Adrenal gland (tissue), 12 donors: ENCODE results near the gene MRPL36. TPM values are rescaled to one million over a fixed set of nuclear protein-coding genes. Genes with fewer than 3 reads are reported as not detected.

Experiments
- DNase-seq, 7 donors: peaks; one replicate each; pipeline ENCODE4 v3.0.0-alpha.2; 2019 to 2020
- H3K27ac ChIP-seq, 5 donors: fragments of 200-600 bp; sonication (generic) in 4 of 5; 1 replicate in 3 of 5; 2 replicates in 2 of 5; pipeline versions ENCODE4 v1.5.1 to v1.8.0; 2016 to 2020; ENCODE audit warnings: mild to moderate bottlenecking in 1 of 5
- H3K27me3 ChIP-seq: fragments of 200-600 bp; 2 replicates; pipeline ENCODE4 v1.8.0; 2021
- H3K36me3 ChIP-seq, 2 donors: fragments of 200-600 bp; replicated peaks in 1 of 2; 1 replicate in 1 of 2; 2 replicates in 1 of 2; pipeline versions ENCODE4 v1.5.1 to v1.8.0; 2018 to 2022
- H3K4me1 ChIP-seq, 2 donors: fragments of 200-600 bp; replicated peaks in 1 of 2; 1 replicate in 1 of 2; 2 replicates in 1 of 2; pipeline versions ENCODE4 v1.5.1 to v1.8.0; 2018 to 2021
- H3K4me3 ChIP-seq, 4 donors: fragments of 200-600 bp; sonication (generic) in 3 of 4; one replicate each; pipeline ENCODE4 v1.5.1; 2016 to 2018
- H3K9me3 ChIP-seq, 3 donors: fragments of 200-600 bp; sonication (generic) in 1 of 3; replicated peaks in 1 of 3; 1 replicate in 2 of 3; 2 replicates in 1 of 3; pipeline versions ENCODE4 v1.5.1 to v1.8.0; 2016 to 2021
- POLR2A ChIP-seq, 2 donors: fragments of 450-650 bp; IDR thresholded peaks; one replicate each; pipeline ENCODE4 v1.6.1; 2017; ENCODE audit warnings: antibody characterized with exemption in 2 of 2, mild to moderate bottlenecking in 2 of 2, moderate library complexity in 1 of 2
- WGBS, 4 donors: extraction: QIAGEN DNeasy Blood & Tissue Kit in 2 of 4; methylation state at CpG; one replicate each; pipeline versions ENCODE4 v1.1.5 to v1.1.7; 2013 to 2017; 5-methylcytosine and 5-hydroxymethylcytosine counted together
- intact Hi-C, 2 donors: fragments of 100-400 bp; cut with DNase I; formaldehyde crosslinking; loops; one replicate each; pipeline versions ENCODE4 v1.14.1 to v1.15.0; 2022 to 2023
- polyA plus RNA-seq, 3 donors: library from polyadenylated mRNA; stranded (reverse); fragments of 200-250 nt in 2 of 3; fragments of 350-450 nt in 1 of 3; fragmentation: Illumina TruSeq in 1 of 3; extraction: RNeasy Lipid Tissue Mini Kit (QIAGEN cat#74804) in 1 of 3; gene quantifications; one replicate each; pipeline ENCODE4 v1.2.3, GENCODE V29; 2013 to 2014
- total RNA-seq, 9 donors: library from RNA; depleted of rRNA in 4 of 9; stranded (reverse); fragments of >200 nt in 4 of 9; fragments of 120-200 nt in 1 of 9; fragmentation: NEBNext Ultra II Directional in 1 of 9; extraction: Animal tissue kit (Norgen Biotek cat#: 25700) in 1 of 9; gene quantifications; one replicate each; pipeline versions ENCODE4 v1.1.0 to v1.2.4, GENCODE V29; 2013 to 2023
- TF ChIP-seq, protein P1 (sequence below), 6 experiments: fragments of 450-650 bp in 4 of 6; fragments of 200-600 bp in 2 of 6; sonication (generic) in 1 of 6; IDR thresholded peaks; 1 replicate in 5 of 6; 2 replicates in 1 of 6; pipeline versions ENCODE4 v1.5.1 to v1.8.0; 2016 to 2021; ENCODE audit warnings: antibody characterized with exemption in 6 of 6, mild to moderate bottlenecking in 2 of 6, moderate library complexity in 1 of 6
- donor health status: healthy with polysubstance abuse.
- donor health status: Bipolar disorder and iron deficiency.
- donor health status: DM: yes; HTN: yes; CAD: no.
- donor health status: DM: no; HTN: no; CAD: no.
- donor health status: DM: no; HTN: no; CAD: no.
- donor health status: DM: yes; HTN: yes; CAD: no.

MRPL36 gene
- total and polyA plus RNA-seq, 12 donors = 23.3 to 97.4 (median 61.3) TPM

DNA sequence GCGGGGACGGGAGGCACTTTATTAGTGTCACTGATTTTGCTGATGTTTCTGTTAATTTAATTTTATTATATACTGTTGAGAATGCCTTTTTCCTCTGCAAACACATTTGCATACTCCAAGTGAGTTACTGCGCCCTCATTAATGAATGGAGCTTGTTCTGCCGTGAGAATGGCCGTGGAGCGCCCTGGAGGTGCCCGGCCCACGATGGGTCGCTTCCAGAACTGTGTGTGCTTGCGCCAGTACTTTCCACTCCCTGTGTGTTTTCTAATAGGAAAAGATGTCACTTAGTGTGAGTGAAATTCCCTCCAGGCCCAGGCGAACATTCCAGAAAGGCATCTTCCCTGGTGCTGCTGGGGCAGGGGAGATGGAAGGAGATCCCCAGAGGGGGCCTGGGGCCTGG, 31.6 kb upstream of the MRPL36 start:
- 86 to 90% (median 89%) methylated on average over 10 to 11 of the region's 11 CpGs for WGBS, 4 donors
- H3K36me3 ChIP-seq = no peaks in the 10 kb centered on the region
- no peak overlapping the region for H3K27ac ChIP-seq
- H3K4me1 ChIP-seq = peaks cover 0 to under 1% of the 10 kb centered on the region in 2 donors
- no peaks in the 10 kb centered on the region for H3K27me3 ChIP-seq
- H3K4me3 ChIP-seq = no peak overlapping the region
- intact Hi-C loops = no loop called here
- no peak for DNase-seq
- TF ChIP-seq, protein P1, sequence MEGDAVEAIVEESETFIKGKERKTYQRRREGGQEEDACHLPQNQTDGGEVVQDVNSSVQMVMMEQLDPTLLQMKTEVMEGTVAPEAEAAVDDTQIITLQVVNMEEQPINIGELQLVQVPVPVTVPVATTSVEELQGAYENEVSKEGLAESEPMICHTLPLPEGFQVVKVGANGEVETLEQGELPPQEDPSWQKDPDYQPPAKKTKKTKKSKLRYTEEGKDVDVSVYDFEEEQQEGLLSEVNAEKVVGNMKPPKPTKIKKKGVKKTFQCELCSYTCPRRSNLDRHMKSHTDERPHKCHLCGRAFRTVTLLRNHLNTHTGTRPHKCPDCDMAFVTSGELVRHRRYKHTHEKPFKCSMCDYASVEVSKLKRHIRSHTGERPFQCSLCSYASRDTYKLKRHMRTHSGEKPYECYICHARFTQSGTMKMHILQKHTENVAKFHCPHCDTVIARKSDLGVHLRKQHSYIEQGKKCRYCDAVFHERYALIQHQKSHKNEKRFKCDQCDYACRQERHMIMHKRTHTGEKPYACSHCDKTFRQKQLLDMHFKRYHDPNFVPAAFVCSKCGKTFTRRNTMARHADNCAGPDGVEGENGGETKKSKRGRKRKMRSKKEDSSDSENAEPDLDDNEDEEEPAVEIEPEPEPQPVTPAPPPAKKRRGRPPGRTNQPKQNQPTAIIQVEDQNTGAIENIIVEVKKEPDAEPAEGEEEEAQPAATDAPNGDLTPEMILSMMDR (IDR thresholded peaks at IDR 0.05) = no peak
- no peak for TF ChIP-seq POLR2A (IDR thresholded peaks at IDR 0.05)
- H3K9me3 ChIP-seq = no peaks in the 10 kb centered on the region

DNA sequence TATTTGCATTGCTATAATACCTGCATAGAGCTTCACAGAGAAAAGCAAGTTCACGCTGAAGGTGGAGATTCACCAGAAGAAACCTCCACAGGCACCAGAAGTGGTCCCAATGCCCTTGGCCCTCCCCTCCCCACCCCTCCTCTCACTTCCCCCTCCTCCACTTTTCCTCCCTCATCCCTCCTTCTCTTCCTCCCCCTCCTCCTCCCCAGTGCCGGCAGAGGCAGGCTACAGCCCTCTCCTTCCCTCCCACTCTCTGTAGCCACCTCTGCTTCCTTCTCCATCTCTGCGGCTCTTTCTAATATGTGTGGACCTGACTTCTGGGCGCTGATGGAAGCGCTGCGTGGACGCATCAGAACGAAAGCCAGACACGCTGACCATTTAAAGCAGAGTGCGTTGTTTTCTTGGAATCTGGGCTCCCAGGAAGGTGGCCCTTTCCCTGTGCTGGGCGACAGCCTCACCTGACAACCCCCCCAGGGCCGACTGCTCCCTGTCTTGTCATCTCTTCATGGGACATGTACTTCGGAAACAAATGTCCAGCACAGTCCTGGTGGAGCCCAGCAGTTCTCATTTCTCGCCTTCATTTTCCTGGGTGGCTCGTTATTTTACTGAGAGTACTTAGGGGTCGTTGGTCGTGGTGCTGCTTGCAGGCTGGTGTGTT, 31.1 kb upstream of the MRPL36 start:
- 80 to 84% (median 81%) methylated on average over 17 of the region's 17 CpGs for WGBS, 4 donors
- DNase-seq = no peak
- Histone ChIP-seq H3K9me3 (no peaks in the 10 kb centered on the region), H3K4me3 (no peak overlapping the region), H3K4me1 (no peaks in the 10 kb centered on the region), H3K36me3 (no peaks in the 10 kb centered on the region), H3K27me3 (no peaks in the 10 kb centered on the region), H3K27ac (no peak overlapping the region)
- intact Hi-C loops = no loop called here
- TF ChIP-seq, protein P1 (IDR thresholded peaks at IDR 0.05) = no peak
- no peak for TF ChIP-seq POLR2A (IDR thresholded peaks at IDR 0.05)

DNA sequence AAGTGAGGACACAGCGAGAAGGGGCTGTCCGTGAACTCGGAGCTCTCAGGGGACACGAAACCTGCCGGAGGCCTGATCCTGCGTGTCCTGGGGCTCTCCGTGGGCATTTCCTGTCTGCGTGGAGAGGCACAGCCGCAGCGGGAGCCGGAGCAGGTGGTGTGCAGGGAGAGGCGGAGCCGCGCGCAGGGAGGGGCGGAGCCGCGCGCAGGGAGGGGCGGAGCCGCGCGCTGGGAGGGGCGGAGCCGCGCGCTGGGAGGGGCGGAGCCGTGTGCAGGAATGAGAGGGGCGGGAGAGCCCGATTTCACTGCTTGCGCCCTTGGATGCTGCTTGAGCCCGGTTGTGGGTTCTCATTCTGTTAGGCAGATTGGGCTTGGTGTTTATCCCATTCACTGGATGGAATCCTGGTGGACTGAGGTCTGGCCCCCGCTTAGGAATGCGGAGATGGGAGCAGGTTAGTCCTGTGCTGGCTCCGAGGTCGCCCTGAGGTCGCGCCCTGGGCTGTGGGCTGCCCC, 28.3 kb upstream of the MRPL36 start:
- peak in 2 of 7 donors; percentile 14 to 36 for DNase-seq
- H3K4me3 ChIP-seq = no peak overlapping the region
- no peaks in the 10 kb centered on the region for H3K4me1 ChIP-seq
- intact Hi-C loops = no loop called here
- no peak overlapping the region for H3K27ac ChIP-seq
- 38 to 70% (median 44%) methylated on average over 27 to 39 of the region's 39 CpGs for WGBS, 4 donors
- no peaks in the 10 kb centered on the region for H3K9me3 ChIP-seq
- no peaks in the 10 kb centered on the region for H3K27me3 ChIP-seq
- no peaks in the 10 kb centered on the region for H3K36me3 ChIP-seq
- TF ChIP-seq, protein P1 (IDR thresholded peaks at IDR 0.05) = no peak
- TF ChIP-seq POLR2A (IDR thresholded peaks at IDR 0.05) = no peak

DNA sequence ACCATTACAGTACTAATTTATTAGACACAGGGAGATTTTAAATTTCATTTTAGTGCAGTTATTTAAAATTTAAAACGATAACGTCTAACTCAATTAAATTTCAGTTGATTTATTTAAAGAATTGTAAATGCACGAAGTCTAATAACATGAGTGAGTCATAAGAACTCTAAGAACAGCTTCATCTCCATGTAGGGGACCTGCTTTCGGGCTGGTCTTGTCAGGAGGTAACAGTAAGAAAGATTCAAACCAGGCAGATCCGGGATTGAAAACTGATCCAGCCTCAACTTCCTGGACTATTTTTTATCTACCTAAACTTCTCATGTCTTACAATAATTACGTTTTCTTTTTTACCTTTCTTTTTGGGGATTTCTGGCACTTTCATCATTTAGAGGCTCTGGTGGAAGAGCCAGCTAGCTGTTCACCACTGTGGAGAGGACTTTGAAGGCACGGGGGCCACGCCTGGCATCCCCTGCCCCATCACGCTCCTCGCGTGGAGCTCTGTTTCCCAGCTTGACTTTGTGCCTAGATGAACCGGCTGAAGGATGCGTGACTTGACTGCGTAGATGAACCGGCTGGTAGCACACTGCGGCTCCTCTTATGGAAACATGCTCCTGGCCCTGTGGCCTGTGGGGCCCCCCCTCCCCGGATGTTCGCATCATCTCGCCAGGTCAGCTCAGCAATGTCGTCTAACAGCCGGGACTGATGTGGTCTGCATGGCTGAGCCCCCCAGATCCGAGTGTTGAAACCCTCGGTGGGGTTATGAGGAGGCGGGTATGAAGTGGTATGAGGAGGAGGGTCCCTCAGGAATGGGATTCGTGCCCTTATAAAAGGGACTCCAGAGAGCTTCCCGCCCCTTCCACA, 27.6 kb upstream of the MRPL36 start:
- no peaks in the 10 kb centered on the region for H3K4me1 ChIP-seq
- WGBS, 4 donors = 87 to 90% (median 88%) methylated on average over 26 of the region's 26 CpGs
- H3K9me3 ChIP-seq = no peaks in the 10 kb centered on the region
- no peak overlapping the region for H3K4me3 ChIP-seq
- no peak for DNase-seq
- intact Hi-C loops = no loop called here
- no peaks in the 10 kb centered on the region for H3K36me3 ChIP-seq
- no peak for TF ChIP-seq POLR2A (IDR thresholded peaks at IDR 0.05)
- TF ChIP-seq, protein P1 (IDR thresholded peaks at IDR 0.05) = no peak
- no peaks in the 10 kb centered on the region for H3K27me3 ChIP-seq
- H3K27ac ChIP-seq = no peak overlapping the region
